ENCODE data around the gene COL26A1.

- TF ChIP-seq CTCF (optimal IDR thresholded peaks at IDR 0.05 in 1 of 3, IDR thresholded peaks at IDR 0.05 in 1 of 3, conservative IDR thresholded peaks at IDR 0.05 in 1 of 3; ENCODE audit: extremely low read depth in 1 of 3, insufficient read depth in 2 of 3, low read length in 3 of 3) (no peak), EZH2 (IDR thresholded peaks at IDR 0.05; ENCODE audit: low read length) (no peak)
Observed at GRCh38 chr7:101516851-101517250, 154.2 kb downstream of the COL26A1 start.

Data from keratinocyte (primary cell).